ENCODE data around the gene GNPDA1.
A peak's percentile ranks its signal among the peaks of the same experiment; 100 is the strongest.

GNPDA1 gene

DNA sequence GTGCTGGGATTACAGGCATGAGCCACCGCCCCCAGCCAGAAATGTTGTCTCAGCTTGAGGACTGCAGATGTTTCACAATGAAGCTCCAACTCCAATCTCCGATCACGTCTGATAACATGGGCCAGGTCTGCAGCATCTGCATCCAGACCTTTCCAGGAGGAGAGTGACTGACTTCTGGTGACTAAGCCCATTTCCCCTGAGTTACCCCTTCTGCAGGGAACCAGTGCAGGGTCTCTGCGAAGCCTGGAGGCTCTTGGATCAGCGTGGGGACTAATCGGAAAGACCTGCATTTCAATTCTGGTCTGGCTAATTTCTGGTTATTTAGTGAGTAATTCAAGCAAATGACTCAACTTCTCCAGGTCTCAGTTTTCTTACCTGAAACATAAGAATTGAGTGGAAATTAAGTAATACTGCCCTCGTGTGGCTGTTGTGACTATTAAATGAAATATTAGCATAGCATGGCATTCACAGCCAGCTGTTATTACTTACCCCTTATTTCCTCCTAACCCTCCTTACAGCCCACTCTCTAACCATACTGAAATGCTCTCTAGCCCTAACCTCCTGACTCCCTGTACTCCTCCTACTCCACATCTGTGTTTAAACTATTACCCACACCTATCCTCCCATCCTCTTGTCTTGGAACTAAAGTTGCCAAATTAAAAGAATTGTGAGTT lies 2.2 kb upstream of the GNPDA1 start:
- no peak overlapping the region for H3K4me3 ChIP-seq (ENCODE audit: low read depth, low read length, poor library complexity, severe bottlenecking)
- H3K4me2 ChIP-seq (ENCODE audit: low read length): no peak overlapping the region
- no peaks in the 10 kb centered on the region for H3K36me3 ChIP-seq (ENCODE audit: insufficient read depth, low read length)
- TF ChIP-seq, protein P1, sequence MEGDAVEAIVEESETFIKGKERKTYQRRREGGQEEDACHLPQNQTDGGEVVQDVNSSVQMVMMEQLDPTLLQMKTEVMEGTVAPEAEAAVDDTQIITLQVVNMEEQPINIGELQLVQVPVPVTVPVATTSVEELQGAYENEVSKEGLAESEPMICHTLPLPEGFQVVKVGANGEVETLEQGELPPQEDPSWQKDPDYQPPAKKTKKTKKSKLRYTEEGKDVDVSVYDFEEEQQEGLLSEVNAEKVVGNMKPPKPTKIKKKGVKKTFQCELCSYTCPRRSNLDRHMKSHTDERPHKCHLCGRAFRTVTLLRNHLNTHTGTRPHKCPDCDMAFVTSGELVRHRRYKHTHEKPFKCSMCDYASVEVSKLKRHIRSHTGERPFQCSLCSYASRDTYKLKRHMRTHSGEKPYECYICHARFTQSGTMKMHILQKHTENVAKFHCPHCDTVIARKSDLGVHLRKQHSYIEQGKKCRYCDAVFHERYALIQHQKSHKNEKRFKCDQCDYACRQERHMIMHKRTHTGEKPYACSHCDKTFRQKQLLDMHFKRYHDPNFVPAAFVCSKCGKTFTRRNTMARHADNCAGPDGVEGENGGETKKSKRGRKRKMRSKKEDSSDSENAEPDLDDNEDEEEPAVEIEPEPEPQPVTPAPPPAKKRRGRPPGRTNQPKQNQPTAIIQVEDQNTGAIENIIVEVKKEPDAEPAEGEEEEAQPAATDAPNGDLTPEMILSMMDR (IDR thresholded peaks at IDR 0.05; ENCODE audit: low read length): peak; percentile 67
- TF ChIP-seq EZH2 (IDR thresholded peaks at IDR 0.05; ENCODE audit: borderline replicate concordance, low read length): no peak
- no peaks in the 10 kb centered on the region for H3K79me2 ChIP-seq (ENCODE audit: insufficient read depth, low read length)
- peaks cover 12% of the 10 kb centered on the region for H3K4me1 ChIP-seq (ENCODE audit: insufficient read depth, low read length, severe bottlenecking)
- H4K20me1 ChIP-seq (ENCODE audit: insufficient read depth, low read length): no peaks in the 10 kb centered on the region
- no peak overlapping the region for H3K27ac ChIP-seq (ENCODE audit: low read depth, low read length, poor library complexity, severe bottlenecking)
- no peak overlapping the region for H3K9ac ChIP-seq (ENCODE audit: low read length)
- H3K9me3 ChIP-seq (ENCODE audit: low read length): 0 out of 2 replicates have a peak, but pooled peaks cover under 1% of the 10 kb centered on the region
- no peak overlapping the region for H2AFZ ChIP-seq (ENCODE audit: low read length)
- H3K27me3 ChIP-seq (ENCODE audit: insufficient read depth, low read length): no peaks in the 10 kb centered on the region
- no peaks in the 10 kb centered on the region for H3F3A ChIP-seq (ENCODE audit: insufficient read depth, low read length)
- no peaks in the 10 kb centered on the region for H3K9me2 ChIP-seq (ENCODE audit: low read depth, low read length)

DNA sequence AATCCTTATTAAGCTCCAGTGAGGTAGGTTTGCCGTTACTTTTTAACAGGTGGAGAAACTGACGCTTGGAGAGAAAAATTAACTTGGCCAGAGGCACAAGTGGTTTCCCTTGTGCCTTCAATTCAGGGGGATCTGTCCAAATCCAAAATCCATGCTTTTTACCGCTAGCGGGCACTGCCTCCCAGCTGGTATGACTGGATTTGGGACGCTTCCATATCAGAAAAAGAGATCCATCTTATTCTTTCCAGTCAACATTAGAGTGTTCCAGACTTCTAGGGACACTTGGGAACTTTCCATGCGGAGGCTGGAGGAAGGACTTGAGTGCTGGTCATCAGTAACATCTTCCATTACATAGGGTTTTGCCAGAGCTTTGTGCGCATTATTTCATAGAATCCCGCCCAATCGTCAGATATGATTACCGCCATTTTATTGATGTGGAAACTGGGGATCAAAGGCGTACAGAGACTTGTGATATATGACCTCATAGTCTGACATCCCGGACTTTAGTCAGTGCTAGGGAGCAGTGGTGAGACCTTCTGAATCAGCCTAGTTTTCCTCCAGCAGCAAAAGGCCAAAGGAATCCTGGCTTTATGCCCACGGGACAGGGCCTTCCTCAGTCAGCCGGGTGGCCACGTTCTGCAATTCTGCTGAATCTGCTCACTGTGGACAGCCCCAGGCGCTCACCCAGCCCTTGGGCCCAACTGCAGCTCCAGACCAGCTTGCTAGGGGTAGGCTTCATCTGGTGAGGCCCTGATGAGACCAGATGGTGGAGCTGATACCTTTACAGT lies 1.1 kb upstream of the GNPDA1 start:
- Histone ChIP-seq H3K4me2 (ENCODE audit: low read length) (no peak overlapping the region; the same call in 1 of the 2 replicates), H3K4me1 (ENCODE audit: insufficient read depth, low read length, severe bottlenecking) (peaks cover 12% of the 10 kb centered on the region), H3K79me2 (ENCODE audit: insufficient read depth, low read length) (no peaks in the 10 kb centered on the region), H3K9me3 (ENCODE audit: low read length) (no peaks in the 10 kb centered on the region), H4K20me1 (ENCODE audit: insufficient read depth, low read length) (no peaks in the 10 kb centered on the region), H3K27me3 (ENCODE audit: insufficient read depth, low read length) (no peaks in the 10 kb centered on the region), H3K9me2 (ENCODE audit: low read depth, low read length) (no peaks in the 10 kb centered on the region), H3K4me3 (ENCODE audit: low read depth, low read length, poor library complexity, severe bottlenecking) (no peak overlapping the region), H3K9ac (ENCODE audit: low read length) (no peak overlapping the region), H3F3A (ENCODE audit: insufficient read depth, low read length) (no peaks in the 10 kb centered on the region), H3K36me3 (ENCODE audit: insufficient read depth, low read length) (peaks cover 3% of the 10 kb centered on the region), H2AFZ (ENCODE audit: low read length) (no peak overlapping the region), H3K27ac (ENCODE audit: low read depth, low read length, poor library complexity, severe bottlenecking) (no peak overlapping the region)
- TF ChIP-seq EZH2 (IDR thresholded peaks at IDR 0.05; ENCODE audit: borderline replicate concordance, low read length): no peak

DNA sequence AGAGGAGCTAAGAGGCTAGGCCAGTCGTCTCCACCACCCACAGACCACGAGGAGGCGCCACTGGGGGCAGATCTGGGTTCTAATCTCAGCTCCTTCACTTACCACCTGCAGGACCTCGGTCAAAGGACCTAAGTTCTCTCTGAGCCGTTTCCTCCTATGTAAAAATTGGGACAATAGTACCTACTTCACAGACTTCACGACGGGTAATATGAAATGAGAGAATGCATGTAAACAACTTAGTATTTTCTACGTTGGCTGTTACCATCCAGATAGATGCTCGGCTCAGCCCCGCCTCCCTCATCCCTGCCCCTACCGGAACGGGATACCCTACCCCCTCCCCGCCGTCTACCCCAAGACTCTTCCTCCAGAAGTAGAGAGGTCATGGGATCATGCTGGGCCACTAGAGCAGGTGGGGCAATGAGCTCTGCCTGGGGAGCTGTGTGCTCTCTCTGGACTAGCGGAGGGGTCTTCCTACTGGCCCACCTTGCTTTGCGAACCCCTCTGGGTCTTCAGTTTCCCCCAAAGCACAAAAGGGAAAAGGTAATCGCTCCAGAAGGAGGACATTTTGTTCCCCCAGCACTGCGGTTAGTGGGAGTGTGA lies 541 bp downstream of the GNPDA1 start:
- no peaks in the 10 kb centered on the region for H3F3A ChIP-seq (ENCODE audit: insufficient read depth, low read length)
- H3K27ac ChIP-seq (ENCODE audit: low read depth, low read length, poor library complexity, severe bottlenecking): no peak overlapping the region
- H3K4me1 ChIP-seq (ENCODE audit: insufficient read depth, low read length, severe bottlenecking): peaks cover 12% of the 10 kb centered on the region
- peak overlapping the region; percentile 87 for H3K4me3 ChIP-seq (ENCODE audit: low read depth, low read length, poor library complexity, severe bottlenecking)
- no peaks in the 10 kb centered on the region for H4K20me1 ChIP-seq (ENCODE audit: insufficient read depth, low read length)
- TF ChIP-seq, protein P1 (IDR thresholded peaks at IDR 0.05; ENCODE audit: low read length): peak; percentile 85
- no peak for TF ChIP-seq EZH2 (IDR thresholded peaks at IDR 0.05; ENCODE audit: borderline replicate concordance, low read length)
- no peaks in the 10 kb centered on the region for H3K79me2 ChIP-seq (ENCODE audit: insufficient read depth, low read length)
- peak overlapping the region; percentile 84 for H3K9ac ChIP-seq (ENCODE audit: low read length)
- no peaks in the 10 kb centered on the region for H3K9me3 ChIP-seq (ENCODE audit: low read length)
- no peaks in the 10 kb centered on the region for H3K27me3 ChIP-seq (ENCODE audit: insufficient read depth, low read length)
- no peaks in the 10 kb centered on the region for H3K9me2 ChIP-seq (ENCODE audit: low read depth, low read length)
- peak overlapping the region; percentile 68 for H2AFZ ChIP-seq (ENCODE audit: low read length)
- peak overlapping the region; percentile 98 for H3K4me2 ChIP-seq (ENCODE audit: low read length)
- peaks cover 17% of the 10 kb centered on the region for H3K36me3 ChIP-seq (ENCODE audit: insufficient read depth, low read length)

Data from OCI-LY1 (cell line).